ENCODE data around the gene LRP10.

LRP10 gene

DNA sequence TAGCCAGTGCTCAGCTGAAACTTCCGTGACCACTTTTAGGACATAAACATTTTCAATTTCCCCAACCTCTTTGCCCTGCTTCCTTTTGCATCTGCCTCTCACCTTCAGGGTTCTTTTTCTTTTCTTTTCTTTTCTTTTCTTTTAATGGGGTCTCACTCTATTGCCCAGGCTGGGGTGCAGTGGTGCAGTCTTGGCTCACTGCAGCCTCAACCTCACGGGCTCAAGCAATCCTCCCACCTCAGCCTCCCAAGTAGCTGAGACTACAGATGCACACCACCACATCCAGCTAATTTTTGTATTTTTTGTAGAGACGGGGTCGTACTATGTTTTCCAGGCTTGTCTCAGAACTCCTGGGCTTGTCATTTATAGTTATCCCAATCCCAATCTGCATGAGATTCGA lies 4.7 kb upstream of the LRP10 start:
- no peak for DNase-seq

DNA sequence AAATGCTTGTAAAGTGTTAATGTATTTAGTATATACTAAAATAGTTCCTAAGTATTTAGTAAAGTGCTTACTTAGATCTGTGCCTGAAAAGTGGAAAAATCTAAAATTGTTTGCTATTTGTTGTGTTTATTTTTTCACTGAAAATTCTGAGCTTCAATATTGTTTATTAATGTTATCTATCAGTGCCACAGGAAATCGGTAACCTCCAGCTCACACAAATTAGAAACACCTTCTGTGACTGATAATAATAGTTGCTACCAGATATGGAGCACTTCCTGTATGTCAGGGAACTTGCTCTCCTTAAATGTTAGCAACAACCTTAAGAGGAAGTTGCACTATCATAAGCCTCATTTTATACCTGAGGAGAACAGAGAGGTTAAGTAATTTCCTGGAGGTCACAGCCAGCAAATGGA lies 723 bp upstream of the LRP10 start:
- DNase-seq: no peak

DNA sequence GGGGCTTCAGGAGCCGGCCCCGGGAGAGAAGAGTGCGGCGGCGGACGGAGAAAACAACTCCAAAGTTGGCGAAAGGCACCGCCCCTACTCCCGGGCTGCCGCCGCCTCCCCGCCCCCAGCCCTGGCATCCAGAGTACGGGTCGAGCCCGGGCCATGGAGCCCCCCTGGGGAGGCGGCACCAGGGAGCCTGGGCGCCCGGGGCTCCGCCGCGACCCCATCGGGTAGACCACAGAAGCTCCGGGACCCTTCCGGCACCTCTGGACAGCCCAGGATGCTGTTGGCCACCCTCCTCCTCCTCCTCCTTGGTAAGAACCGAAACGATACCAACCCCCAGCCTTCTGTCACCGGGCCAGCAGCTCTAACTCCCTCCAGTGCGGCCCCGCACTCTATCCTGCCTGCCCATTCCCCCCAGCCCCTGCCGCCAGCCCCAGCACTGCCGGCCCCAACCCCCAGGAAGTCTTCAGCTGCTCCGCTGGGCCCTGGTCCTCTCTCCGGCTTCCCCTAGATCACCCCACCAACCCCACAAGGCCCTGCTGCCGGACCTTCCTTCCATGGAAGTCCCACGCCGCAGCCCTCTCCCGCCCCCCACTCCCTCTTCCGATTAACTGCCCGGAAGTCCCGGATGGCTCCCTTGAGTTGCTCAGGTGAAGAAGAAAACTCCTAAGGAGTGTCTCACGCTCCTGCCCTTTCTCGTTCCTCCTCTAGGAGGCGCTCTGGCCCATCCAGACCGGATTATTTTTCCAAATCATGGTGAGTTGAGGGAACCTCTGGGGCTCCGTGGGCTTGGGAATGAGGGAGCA lies 693 bp downstream of the LRP10 start:
- peak; percentile 85 for DNase-seq

DNA sequence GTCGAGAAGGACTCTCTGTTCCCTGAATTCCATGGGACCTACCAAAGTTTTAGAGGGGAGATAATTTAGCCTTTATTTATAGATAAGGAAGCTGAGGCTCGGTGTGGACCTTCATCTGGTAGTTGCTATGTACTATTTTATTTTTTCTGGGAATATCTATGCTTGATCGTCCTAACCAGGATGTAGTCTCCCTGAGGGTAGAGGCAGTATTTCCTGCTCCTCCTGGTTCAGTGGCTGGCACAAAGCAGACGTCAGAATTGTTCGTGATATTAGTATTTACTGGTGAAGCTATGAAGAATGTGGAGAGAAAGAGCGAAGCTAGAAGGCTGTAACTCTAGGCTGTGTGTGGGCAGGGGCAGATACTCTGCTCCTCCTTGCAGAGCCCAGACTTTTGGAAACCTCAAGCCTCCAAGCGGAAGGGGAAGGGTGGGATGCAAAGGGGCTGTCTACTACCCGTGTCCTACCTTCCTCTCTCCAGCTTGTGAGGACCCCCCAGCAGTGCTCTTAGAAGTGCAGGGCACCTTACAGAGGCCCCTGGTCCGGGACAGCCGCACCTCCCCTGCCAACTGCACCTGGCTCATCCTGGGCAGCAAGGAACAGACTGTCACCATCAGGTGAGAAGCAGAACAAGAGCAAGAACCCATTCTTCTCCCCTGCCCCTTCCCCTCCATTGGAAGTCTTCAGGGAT lies 1.4 kb downstream of the LRP10 start:
- no peak for DNase-seq

DNA sequence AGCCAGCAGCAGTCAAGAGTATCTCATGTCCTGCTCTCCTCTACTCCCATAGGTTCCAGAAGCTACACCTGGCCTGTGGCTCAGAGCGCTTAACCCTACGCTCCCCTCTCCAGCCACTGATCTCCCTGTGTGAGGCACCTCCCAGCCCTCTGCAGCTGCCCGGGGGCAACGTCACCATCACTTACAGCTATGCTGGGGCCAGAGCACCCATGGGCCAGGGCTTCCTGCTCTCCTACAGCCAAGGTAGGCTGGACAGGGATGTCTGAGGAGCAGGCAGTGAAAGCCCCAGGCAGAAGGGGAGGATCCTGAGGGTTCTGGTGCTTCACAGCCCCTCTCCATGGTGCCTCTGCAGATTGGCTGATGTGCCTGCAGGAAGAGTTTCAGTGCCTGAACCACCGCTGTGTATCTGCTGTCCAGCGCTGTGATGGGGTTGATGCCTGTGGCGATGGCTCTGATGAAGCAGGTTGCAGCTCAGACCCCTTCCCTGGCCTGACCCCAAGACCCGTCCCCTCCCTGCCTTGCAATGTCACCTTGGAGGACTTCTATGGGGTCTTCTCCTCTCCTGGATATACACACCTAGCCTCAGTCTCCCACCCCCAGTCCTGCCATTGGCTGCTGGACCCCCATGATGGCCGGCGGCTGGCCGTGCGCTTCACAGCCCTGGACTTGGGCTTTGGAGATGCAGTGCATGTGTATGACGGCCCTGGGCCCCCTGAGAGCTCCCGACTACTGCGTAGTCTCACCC lies 3.6 kb downstream of the LRP10 start:
- DNase-seq: no peak

DNA sequence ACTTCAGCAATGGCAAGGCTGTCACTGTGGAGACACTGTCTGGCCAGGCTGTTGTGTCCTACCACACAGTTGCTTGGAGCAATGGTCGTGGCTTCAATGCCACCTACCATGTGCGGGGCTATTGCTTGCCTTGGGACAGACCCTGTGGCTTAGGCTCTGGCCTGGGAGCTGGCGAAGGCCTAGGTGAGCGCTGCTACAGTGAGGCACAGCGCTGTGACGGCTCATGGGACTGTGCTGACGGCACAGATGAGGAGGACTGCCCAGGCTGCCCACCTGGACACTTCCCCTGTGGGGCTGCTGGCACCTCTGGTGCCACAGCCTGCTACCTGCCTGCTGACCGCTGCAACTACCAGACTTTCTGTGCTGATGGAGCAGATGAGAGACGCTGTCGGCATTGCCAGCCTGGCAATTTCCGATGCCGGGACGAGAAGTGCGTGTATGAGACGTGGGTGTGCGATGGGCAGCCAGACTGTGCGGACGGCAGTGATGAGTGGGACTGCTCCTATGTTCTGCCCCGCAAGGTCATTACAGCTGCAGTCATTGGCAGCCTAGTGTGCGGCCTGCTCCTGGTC lies 4.3 kb downstream of the LRP10 start:
- no peak for DNase-seq

DNA sequence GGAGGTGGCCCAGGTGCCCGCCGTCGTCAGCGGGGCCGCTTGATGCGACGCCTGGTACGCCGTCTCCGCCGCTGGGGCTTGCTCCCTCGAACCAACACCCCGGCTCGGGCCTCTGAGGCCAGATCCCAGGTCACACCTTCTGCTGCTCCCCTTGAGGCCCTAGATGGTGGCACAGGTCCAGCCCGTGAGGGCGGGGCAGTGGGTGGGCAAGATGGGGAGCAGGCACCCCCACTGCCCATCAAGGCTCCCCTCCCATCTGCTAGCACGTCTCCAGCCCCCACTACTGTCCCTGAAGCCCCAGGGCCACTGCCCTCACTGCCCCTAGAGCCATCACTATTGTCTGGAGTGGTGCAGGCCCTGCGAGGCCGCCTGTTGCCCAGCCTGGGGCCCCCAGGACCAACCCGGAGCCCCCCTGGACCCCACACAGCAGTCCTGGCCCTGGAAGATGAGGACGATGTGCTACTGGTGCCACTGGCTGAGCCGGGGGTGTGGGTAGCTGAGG lies 5.5 kb downstream of the LRP10 start:
- no peak for DNase-seq

DNA sequence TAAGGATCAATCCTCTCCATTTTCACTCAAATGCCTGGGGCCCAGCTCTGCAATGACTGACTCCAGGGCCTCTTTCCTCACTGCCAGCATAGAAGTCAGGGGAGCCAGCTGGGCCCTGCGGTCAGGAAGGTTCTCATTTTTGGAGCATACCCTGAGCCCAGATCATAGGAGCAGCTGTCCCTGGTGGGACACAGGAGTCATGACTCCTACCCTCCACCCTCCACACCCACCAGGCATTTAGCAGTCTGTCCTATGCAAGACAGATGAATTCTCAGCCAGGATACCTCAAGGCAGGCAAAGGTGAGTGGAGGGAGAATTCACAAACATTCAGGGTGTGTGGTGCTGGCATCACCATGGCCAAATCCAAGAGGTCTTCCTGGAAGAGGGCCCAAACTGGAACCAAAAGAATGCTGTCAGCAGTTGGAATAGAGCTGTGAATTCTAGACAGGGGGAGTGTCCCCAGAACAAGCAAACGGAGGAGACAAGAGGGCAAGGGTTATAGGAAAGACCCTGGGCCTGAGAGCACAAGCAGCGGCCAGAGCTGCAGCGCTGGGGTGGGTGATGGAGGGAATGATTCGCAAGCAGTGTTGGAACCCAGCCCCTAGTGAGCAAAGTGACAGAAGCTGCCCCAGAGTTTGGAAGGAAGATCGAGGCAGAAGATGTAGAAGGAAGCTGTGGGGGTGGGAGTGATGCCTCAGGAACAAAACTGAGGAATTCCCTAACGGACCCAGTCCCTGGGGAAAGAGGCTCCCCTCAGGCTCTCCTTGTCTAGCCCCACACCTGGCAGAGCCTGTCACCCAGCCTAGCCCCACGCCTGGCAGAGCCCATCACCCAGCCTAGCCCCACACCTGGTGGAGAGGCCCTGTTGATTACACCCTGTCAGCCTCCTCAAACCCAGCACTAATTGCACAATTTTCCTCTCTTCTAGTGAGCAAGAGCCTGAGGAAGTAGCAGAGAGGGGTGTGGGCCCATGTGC lies 7.0 kb downstream of the LRP10 start:
- DNase-seq: no peak

DNA sequence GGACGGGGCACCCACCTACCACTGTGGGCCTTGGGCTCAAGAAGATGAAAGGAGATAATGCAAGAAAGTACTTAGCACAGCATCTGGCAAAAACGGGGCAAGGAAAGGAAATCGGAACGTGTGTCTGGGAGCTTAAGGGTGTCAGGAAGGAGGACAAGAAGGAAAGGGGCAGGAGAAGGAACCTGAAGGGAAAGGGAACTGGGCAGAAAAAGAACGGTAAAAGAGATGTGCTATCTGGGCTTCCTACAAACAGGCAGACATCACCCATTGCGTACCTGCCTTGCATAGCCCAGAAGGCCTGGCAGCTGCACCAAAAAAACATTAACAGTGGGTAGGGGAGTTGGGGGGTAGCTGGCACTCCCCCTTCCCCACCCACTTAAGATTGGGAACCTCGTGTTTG lies 10.5 kb downstream of the LRP10 start:
- no peak for DNase-seq

DNA sequence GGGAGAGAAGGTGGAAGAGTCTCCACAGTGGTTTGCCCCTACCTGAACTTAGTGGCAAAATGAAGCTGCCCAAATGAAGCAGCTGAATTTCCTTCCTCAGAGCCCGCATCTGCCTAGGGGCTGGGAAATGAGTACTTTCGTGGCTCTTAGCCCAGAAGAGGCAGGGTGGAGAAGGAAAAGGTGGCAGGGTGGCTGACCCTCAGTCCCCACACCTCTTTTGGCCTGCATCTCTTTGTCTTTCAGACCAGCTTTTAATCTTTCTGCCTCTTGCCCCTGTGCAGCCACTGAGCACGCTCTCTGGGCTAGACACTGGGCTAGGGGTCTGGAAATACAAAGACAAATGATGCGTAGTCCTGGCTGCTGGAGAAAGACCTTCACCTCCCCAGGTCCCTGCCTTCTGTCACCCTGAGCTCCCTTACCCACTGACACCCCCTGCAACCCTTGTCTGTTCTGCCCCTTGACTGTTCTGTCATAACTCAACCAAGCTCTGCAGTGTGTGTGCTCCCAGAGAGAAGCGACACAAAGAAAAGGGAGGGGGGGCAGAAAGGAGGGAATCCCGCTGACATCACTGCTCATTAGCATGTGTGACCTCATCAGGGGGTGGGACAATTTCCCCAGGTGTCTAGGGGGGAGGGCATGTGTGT lies 11.1 kb downstream of the LRP10 start:
- peak; percentile 82 for DNase-seq

DNA sequence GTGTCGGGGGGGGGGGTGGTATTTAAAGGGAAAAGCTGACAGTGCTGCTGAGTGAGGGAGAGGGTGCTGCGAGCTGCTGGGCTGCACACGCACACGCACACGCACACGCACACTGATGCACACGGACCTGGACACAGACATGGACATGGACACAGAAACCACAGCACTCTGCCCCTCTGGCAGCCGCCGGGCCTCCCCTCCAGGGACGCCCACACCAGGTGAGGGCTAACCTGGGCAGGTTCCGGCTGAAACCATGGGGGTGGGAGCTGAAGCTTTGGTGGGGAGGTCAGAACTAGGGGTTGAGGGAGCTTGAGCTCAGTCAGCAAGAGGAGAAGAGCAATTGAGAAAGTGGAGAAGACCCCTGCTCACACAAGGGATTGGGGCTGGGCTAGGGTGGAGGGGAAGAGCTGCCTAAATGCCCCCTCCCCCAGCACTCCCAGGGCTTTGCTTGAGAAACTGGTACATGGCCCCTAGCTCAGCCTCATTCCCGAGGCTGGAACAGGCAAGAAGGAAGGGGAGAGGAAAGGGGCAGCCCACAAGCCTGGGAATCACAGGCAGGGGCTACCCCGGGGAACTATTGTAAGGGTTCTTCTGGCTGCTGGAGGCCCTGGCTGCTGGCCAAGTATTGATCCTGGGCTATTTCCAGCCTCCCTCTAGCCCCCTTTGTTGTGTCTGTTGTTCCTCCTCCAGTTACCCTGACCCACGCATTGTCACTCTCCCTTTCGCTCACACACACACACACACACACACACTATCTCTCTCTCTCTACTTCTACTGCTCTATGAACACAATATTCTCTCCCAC lies 11.8 kb downstream of the LRP10 start, which contains the start of gene REM2:
Gene REM2 (plus strand): TSS at position 50 of the 804 bp plus-strand sequence. CDS start 66 bp downstream, at position 116.
- DNase-seq: peak; percentile 36

DNA sequence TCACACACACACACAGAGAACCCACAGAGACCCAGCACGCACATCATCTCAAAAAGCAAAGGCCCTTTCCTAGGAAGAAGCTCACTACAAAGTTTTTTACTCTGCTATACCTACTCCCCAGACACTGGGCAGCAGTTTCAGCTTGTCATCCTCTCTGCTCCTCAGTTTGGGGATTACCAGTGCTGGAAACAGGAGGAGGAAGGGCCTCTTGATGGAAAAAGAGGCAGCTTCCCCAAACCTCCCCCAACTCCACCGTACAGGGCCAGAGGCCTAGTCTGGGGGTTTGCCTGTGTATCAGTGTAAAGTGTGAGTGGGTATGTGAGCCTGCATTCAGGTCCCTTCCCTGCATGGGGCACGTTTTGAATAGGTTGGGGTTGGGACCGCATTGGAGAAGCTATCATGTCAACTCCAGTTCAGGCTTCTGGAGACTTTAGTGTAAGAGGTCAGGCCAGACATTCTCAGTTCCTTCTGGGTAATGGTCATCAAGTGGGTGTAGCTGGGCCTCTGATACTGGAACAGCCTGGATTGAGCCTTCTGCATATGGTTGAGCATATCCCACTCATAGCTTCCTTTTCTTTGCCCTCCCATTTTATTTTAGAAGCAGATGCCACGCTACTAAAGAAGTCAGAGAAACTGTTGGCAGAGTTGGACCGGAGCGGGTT lies 12.7 kb downstream of the LRP10 start:
- DNase-seq: no peak

DNA sequence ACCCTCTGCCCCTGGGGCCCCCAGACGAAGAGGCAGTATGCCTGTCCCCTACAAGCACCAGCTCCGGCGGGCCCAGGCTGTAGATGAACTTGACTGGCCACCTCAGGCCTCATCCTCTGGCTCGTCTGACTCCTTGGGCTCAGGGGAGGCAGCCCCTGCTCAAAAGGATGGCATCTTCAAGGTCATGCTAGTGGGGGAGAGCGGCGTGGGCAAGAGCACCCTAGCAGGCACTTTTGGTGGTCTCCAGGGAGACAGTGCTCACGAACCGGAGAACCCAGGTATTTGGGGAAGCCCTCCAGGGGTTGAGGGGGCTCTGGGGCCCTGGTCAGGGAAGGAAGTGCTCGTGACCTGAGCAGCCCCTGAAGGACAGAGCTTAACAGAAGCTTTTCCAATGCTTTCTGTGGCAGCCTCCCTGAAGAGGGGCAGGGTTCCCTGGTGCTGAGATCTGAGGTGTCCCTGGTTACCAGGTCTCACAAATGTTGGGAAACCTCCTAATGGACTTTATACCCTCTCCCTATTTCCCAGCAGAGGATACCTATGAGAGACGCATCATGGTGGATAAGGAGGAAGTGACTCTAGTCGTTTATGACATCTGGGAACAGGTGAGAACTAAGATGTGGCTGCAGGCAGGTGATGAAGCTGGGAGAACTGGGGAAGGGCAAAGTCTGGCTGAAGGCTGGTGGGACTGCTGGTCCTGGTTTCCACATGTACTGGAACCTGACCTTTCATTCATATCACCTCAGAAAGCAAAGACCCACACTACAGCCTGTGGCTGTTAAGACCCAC lies 13.4 kb downstream of the LRP10 start:
- peak; percentile 17 for DNase-seq

DNA sequence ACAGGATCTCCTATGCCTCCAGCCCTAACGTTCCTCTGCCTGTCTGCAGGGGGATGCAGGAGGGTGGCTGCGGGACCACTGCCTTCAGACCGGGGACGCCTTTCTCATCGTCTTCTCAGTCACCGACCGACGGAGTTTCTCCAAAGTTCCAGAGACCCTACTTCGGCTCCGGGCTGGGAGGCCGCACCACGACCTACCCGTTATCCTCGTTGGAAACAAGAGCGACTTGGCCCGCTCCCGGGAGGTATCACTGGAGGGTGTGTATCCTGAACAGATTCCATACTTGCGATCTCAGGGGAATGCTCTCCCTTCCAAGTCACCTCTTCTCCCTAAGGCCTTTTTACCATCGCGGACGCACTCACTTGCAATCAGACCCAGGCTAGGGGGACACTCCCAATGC lies 14.4 kb downstream of the LRP10 start:
- no peak for DNase-seq

DNA sequence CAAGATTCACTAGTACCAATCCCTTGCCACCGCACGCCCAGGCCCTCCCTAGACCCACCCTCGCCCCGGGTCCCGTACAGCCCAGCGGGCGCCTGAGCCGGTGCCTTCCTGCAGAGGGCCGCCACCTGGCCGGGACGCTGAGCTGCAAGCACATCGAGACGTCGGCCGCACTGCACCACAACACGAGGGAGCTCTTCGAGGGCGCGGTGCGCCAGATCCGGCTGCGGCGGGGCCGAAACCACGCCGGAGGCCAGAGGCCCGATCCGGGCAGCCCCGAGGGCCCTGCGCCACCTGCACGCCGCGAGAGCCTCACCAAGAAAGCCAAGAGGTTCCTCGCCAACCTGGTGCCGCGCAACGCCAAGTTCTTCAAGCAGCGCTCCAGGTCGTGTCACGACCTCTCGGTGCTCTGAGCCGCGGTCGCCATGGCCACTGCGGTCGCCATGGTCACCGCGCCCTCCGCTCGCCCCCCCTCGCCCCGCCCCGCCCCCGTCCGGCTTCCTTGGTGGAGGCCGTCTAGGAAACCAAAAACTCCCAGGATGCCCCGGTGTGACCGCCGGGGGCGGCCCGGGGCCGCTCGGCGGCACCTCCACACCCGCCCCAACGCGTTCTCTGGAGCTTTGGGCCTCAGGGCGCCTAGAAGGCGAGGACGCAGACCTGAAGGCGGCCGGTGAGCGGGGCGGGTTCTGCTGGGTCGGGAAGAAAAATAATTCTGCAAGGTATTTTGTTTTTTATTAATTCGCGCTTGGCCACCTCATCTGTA lies 15.1 kb downstream of the LRP10 start:
- peak; percentile 90 for DNase-seq

DNA sequence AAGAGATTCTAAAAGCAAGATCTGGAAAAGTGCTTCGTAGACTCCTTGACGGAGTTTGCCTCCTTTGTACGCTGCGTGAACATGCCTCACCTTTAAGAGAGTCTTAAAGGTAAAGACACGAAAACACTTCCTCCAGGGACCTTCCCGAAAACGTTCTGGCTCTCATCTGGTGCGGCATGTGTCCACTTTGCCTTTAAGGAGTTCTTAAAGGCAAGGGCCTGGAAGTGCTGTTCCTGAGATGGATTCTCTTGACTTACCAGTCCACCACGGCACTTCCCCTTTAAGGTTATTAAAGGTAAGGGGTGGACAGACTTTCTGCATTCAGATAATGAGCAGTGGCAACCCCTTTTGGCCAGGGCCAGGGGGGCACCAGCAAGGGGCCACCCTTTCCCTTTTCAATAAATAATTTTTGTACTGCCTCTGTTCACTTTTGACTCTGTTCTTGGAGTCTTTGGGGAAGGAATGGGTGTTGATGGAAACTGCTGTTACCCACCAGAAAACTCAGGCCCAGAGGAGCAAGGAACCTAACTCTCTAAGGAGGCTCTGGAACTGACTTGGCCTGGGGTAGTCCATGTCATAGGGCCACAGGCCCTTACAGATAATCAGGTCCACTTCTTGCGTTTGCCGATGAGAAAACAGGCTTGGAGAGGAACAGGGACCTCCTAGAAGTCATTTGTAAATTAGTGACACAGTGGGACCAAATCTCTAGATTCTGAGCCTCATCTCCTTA lies 15.9 kb downstream of the LRP10 start:
- DNase-seq: peak; percentile 91

DNA sequence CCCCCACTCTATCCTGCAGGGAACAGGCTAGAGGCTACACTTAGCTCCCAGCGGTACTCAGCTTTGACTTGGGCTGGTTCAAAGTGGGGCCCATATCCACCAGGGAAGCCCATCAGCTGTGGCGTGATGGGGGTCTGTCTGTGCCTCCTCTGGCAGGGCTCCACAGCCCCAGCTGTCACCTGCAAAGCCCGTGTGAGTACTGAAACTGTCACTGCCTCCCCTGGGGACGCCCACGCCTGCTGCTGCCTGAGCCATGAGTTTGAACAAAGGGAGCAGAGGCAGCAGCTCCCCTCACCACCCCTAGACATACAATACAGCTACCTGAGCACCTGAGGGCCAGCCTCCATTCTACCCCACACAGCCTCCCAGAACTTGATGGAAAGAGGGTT lies 16.4 kb downstream of the LRP10 start:
- DNase-seq: no peak

DNA sequence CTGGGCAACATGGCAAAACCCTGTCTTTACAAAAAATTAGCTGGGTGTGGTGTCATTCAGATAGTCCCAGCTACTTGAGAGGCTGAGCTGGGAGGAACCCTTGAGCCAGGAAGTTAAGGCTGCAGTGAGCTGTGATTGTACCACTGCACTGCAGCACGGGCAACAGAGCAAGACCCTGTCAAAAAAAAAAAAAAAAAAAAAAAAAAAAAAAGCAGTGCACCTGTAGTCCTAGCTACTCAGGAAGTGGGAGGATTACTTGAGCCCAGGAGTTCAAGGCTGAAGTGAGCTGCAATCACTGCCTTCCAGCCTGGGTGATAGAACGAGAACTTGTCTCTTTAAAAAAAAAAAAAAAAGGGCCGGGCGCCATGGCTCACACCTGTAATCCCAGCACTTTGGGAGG lies 17.1 kb downstream of the LRP10 start:
- no peak for DNase-seq
